Aorta (tissue), 5 donors: ENCODE data around the gene LNX1. TPM values are rescaled to one million over a fixed set of nuclear protein-coding genes. Genes with fewer than 3 reads are reported as not detected.
"Not testable (repeated sequence)": the region's sequence is repeated elsewhere in the genome, so short reads cannot be mapped to it uniquely, and the experiment has no call there.

ENCODE experiments used
- ATAC-seq: fragments of 200-7000 bp; cut with Tn5 transposase; one replicate; pipeline ENCODE4 v1.9.1; 2022; ENCODE audit warnings: moderate library complexity; ENCODE audit not compliant: low FRiP score
- DNase-seq, 2 donors: peaks; one replicate each; pipeline ENCODE4 v3.0.0-alpha.2; 2020
- H3K27ac ChIP-seq, 2 donors: one replicate each; pipeline ENCODE4 v1.5.1; 2013; ENCODE audit warnings: low read length in 2 of 2, mild to moderate bottlenecking in 2 of 2, moderate library complexity in 2 of 2, control low read depth in 1 of 2, inconsistent platforms in 1 of 2, low read depth in 1 of 2
- H3K27me3 ChIP-seq, 2 donors: one replicate each; pipeline ENCODE4 v1.6.1; 2013; ENCODE audit warnings: control low read depth in 1 of 2, low read length in 1 of 2, mild to moderate bottlenecking in 1 of 2, moderate library complexity in 1 of 2; ENCODE audit not compliant: insufficient read depth in 2 of 2, control insufficient read depth in 1 of 2
- H3K36me3 ChIP-seq, 2 donors: one replicate each; pipeline ENCODE4 v1.6.1; 2013; ENCODE audit warnings: control low read depth in 1 of 2, low read length in 1 of 2, mild to moderate bottlenecking in 1 of 2; ENCODE audit not compliant: insufficient read depth in 2 of 2, control insufficient read depth in 1 of 2
- H3K4me1 ChIP-seq, 2 donors: one replicate each; pipeline ENCODE4 v1.6.1; 2013; ENCODE audit warnings: low read length in 2 of 2, control low read depth in 1 of 2, mild to moderate bottlenecking in 1 of 2, moderate library complexity in 1 of 2; ENCODE audit not compliant: insufficient read depth in 2 of 2, control insufficient read depth in 1 of 2
- H3K4me3 ChIP-seq, 2 donors: one replicate each; pipeline ENCODE4 v1.5.1; 2013; ENCODE audit warnings: low read length in 2 of 2, control low read depth in 1 of 2, mild to moderate bottlenecking in 1 of 2
- H3K9me3 ChIP-seq: one replicate; pipeline ENCODE4 v1.6.1; 2013; ENCODE audit warnings: mild to moderate bottlenecking, low read length; ENCODE audit not compliant: control insufficient read depth
- WGBS, 2 donors: extraction: QIAGEN DNeasy Blood & Tissue Kit; methylation state at CpG; one replicate each; pipeline ENCODE4 v1.1.7; 2013; 5-methylcytosine and 5-hydroxymethylcytosine counted together
- intact Hi-C, 2 donors: fragments of 100-400 bp; cut with DNase I; formaldehyde crosslinking; loops; one replicate each; pipeline versions ENCODE4 v1.14.2 to v1.15.0; 2022
- polyA plus RNA-seq, 2 donors: library from polyadenylated mRNA; stranded (reverse); fragments of 200-250 nt; gene quantifications; one replicate each; pipeline ENCODE4 v1.2.3, GENCODE V29; 2013
- total RNA-seq, 2 donors: library from RNA; stranded (reverse); fragmentation: NEBNext Ultra II Directional; extraction: Animal tissue kit (Norgen Biotek cat#: 25700); gene quantifications; one replicate each; pipeline ENCODE4 v1.2.1, GENCODE V29; 2021
- donor health status: healthy with polysubstance abuse.
- donor health status: Bipolar disorder and iron deficiency.
- donor health status: DM: no; HTN: no; CAD: no.
- donor health status: DM: no; HTN: no; CAD: no.
- donor health status: DM: yes; HTN: yes; CAD: no.

Gene LNX1
- total and polyA plus RNA-seq, 4 donors = 3.1 to 11.1 (median 6.1) TPM

- H3K27me3 ChIP-seq = no peaks in the 10 kb centered on the region
- intact Hi-C loops = no loop called here
- peaks cover 0 to 3% of the 10 kb centered on the region in 2 donors for H3K36me3 ChIP-seq
- ATAC-seq = no peak
- WGBS, 2 donors = 89% methylated on average over 4 of the region's 4 CpGs
- no peak for DNase-seq
- no peaks in the 10 kb centered on the region for H3K9me3 ChIP-seq
- H3K4me3 ChIP-seq = no peak overlapping the region
- H3K27ac ChIP-seq = no peak overlapping the region
- H3K4me1 ChIP-seq = no peaks in the 10 kb centered on the region
Observed at GRCh38 chr4:53432528-53433424, 158.5 kb downstream of the LNX1 start.

GRCh38 chr4:53431052-53431451 is 160.2 kb downstream of the LNX1 start:
- peaks cover 0 to 3% of the 10 kb centered on the region in 2 donors for H3K36me3 ChIP-seq
- intact Hi-C loops = no loop called here
- no peaks in the 10 kb centered on the region for H3K9me3 ChIP-seq
- no peak for ATAC-seq
- no peaks in the 10 kb centered on the region for H3K4me1 ChIP-seq
- WGBS, 2 donors = 93 to 94% methylated on average over 5 of the region's 5 CpGs
- no peak for DNase-seq
- no peaks in the 10 kb centered on the region for H3K27me3 ChIP-seq
- no peak overlapping the region for H3K4me3 ChIP-seq
- no peak overlapping the region for H3K27ac ChIP-seq

GRCh38 chr4:53427366-53427765 is 163.9 kb downstream of the LNX1 start:
- no peaks in the 10 kb centered on the region for H3K9me3 ChIP-seq
- no peak for ATAC-seq
- no peaks in the 10 kb centered on the region for H3K4me1 ChIP-seq
- peaks cover 0 to 3% of the 10 kb centered on the region in 2 donors for H3K36me3 ChIP-seq
- no peaks in the 10 kb centered on the region for H3K27me3 ChIP-seq
- H3K4me3 ChIP-seq = no peak overlapping the region
- intact Hi-C loops = loop anchor here in 1 of 2 donors (5.0 kb wide), 1 partner anchor 35 kb away; no protein-coding TSS in a partner anchor
- no peak overlapping the region for H3K27ac ChIP-seq
- no peak for DNase-seq

- Histone ChIP-seq H3K27me3 (no peaks in the 10 kb centered on the region), H3K4me1 (no peaks in the 10 kb centered on the region), H3K9me3 (no peaks in the 10 kb centered on the region), H3K4me3 (no peak overlapping the region), H3K36me3 (no peaks in the 10 kb centered on the region), H3K27ac (no peak overlapping the region)
- no peak for DNase-seq
- intact Hi-C loops = no loop called here
- ATAC-seq = no peak
Observed at GRCh38 chr4:53424280-53424679, 167.0 kb downstream of the LNX1 start.

GRCh38 chr4:53422367-53422766 is 168.9 kb downstream of the LNX1 start:
- intact Hi-C loops = no loop called here
- ATAC-seq (no peak), DNase-seq (no peak)
- H3K4me1 ChIP-seq = no peaks in the 10 kb centered on the region
- no peak overlapping the region for H3K27ac ChIP-seq
- no peaks in the 10 kb centered on the region for H3K27me3 ChIP-seq
- H3K4me3 ChIP-seq = no peak overlapping the region
- H3K36me3 ChIP-seq = no peaks in the 10 kb centered on the region
- H3K9me3 ChIP-seq = no peaks in the 10 kb centered on the region
- 98 to 100% methylated on average over 1 of the region's 1 CpG for WGBS, 2 donors

GRCh38 chr4:53421791-53422190 is 169.5 kb downstream of the LNX1 start:
- Histone ChIP-seq H3K36me3 (no peaks in the 10 kb centered on the region), H3K4me3 (no peak overlapping the region), H3K4me1 (no peaks in the 10 kb centered on the region), H3K9me3 (no peaks in the 10 kb centered on the region), H3K27ac (no peak overlapping the region), H3K27me3 (no peaks in the 10 kb centered on the region)
- no peak for DNase-seq
- intact Hi-C loops = no loop called here
- no peak for ATAC-seq
- WGBS, 2 donors = 91 to 92% methylated on average over 2 of the region's 2 CpGs

GRCh38 chr4:53419208-53419607 is 172.1 kb downstream of the LNX1 start:
- WGBS, 2 donors = 97 to 98% methylated on average over 3 of the region's 3 CpGs
- Histone ChIP-seq H3K9me3 (no peaks in the 10 kb centered on the region), H3K4me1 (no peaks in the 10 kb centered on the region), H3K27ac (no peak overlapping the region), H3K27me3 (no peaks in the 10 kb centered on the region), H3K36me3 (no peaks in the 10 kb centered on the region), H3K4me3 (no peak overlapping the region)
- no peak for DNase-seq
- intact Hi-C loops = no loop called here
- ATAC-seq = no peak

- DNase-seq, H3K27me3 ChIP-seq, H3K9me3 ChIP-seq, H3K36me3 ChIP-seq, H3K4me3 ChIP-seq, ATAC-seq, intact Hi-C loops, H3K27ac ChIP-seq, H3K4me1 ChIP-seq: not testable (repeated sequence)
- WGBS, 2 donors = 96 to 97% methylated on average over 11 of the region's 11 CpGs
Observed at GRCh38 chr4:53409479-53409878, 181.8 kb downstream of the LNX1 start.
